ENCODE results near the gene GAB2. TPM values are rescaled to one million over a fixed set of nuclear protein-coding genes. Genes with fewer than 3 reads are reported as not detected.

The GAB2 gene
- polyA plus RNA-seq, 2 of the 4 experiments (the other 2 are of a cell fraction), result 2.8 to 4.7 TPM

DNA sequence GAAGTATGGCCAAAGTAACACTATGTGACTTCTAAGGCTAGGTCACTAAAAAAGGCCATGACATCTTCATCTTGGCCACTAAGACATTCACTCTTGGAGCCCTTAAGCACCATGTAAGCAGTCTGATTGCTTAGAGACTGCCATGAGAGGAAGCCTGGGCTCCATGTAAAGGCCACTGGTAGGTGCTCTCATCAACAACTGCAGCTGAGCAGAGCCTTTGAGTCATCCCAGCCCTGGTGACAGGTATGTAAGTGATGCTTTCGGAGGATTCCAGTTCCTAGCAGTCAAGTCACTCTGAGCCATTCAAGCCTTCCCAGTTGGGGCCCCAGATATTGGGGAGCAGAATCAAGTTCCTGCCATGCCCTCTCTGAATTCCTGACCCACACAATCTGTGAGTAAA lies 26.2 kb downstream of the GAB2 start:
- FAIRE-seq (no peak), ATAC-seq (no peak), DNase-seq (ENCODE audit: low read depth in 1 of 2, low spot score in 1 of 2) (no peak)
- no peaks in the 10 kb centered on the region for H3K9me3 ChIP-seq
- no peak overlapping the region for H3K4me3 ChIP-seq
- CTCF ChIA-PET, result no interaction called here
- TF ChIP-seq SMC3 (IDR thresholded peaks at IDR 0.05) (no peak), CHD4 (IDR thresholded peaks at IDR 0.05; ENCODE audit: borderline replicate concordance) (no peak)
- no peak overlapping the region for H3K4me2 ChIP-seq
- H3K27ac ChIP-seq, result no peak overlapping the region
- POLR2A ChIA-PET, result no interaction called here
- WGBS (ENCODE audit: missing lambda C conversion rate), result no CpG with 5 or more reads among the region's 1 CpG
- no peaks in the 10 kb centered on the region for H3K4me1 ChIP-seq

DNA sequence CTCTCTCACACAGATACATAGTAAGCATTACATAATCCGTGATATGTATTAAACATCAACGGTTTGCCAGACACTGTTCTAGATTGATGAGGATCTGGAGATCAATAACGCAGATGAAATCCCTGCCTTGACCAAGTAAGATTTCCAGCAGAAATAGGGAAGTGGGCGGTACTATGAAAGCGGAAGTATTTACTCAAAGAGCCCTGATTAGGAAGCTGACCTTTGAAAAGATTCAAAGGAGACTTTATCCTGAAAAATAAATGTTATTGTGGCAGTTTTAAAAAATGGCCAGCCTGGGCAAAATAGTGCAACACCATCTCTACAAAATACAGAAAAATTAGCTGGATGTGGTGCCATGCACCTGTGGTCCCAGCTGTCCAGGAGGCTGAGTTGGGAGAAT lies 26.8 kb downstream of the GAB2 start:
- H3K27ac ChIP-seq, result no peak overlapping the region
- 83% methylated on average over 5 of the region's 5 CpGs for WGBS (ENCODE audit: missing lambda C conversion rate)
- H3K4me3 ChIP-seq, result no peak overlapping the region
- TF ChIP-seq NPAS2 (CRISPR knock-in tag; IDR thresholded peaks at IDR 0.05; ENCODE audit: borderline replicate concordance) (no peak), POLR2AphosphoS2 (conservative IDR thresholded peaks at IDR 0.05; ENCODE audit: low read length) (no peak)
- TF ChIP-seq, protein P1, sequence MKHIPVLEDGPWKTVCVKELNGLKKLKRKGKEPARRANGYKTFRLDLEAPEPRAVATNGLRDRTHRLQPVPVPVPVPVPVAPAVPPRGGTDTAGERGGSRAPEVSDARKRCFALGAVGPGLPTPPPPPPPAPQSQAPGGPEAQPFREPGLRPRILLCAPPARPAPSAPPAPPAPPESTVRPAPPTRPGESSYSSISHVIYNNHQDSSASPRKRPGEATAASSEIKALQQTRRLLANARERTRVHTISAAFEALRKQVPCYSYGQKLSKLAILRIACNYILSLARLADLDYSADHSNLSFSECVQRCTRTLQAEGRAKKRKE (CRISPR knock-in tag; IDR thresholded peaks at IDR 0.05; ENCODE audit: low read depth), result no peak
- no peaks in the 10 kb centered on the region for H3K9me3 ChIP-seq
- FAIRE-seq (no peak), ATAC-seq (no peak), DNase-seq (ENCODE audit: low read depth in 1 of 2, low spot score in 1 of 2) (no peak)
- CTCF ChIA-PET, result interaction anchor here (0.6 to 1.5 kb wide), 2 partner anchors 8 to 83 kb away, joined by 3 read pairs; no protein-coding TSS in a partner anchor
- POLR2A ChIA-PET, result no interaction called here
- H3K4me1 ChIP-seq, result no peaks in the 10 kb centered on the region
- no peak overlapping the region for H3K4me2 ChIP-seq

DNA sequence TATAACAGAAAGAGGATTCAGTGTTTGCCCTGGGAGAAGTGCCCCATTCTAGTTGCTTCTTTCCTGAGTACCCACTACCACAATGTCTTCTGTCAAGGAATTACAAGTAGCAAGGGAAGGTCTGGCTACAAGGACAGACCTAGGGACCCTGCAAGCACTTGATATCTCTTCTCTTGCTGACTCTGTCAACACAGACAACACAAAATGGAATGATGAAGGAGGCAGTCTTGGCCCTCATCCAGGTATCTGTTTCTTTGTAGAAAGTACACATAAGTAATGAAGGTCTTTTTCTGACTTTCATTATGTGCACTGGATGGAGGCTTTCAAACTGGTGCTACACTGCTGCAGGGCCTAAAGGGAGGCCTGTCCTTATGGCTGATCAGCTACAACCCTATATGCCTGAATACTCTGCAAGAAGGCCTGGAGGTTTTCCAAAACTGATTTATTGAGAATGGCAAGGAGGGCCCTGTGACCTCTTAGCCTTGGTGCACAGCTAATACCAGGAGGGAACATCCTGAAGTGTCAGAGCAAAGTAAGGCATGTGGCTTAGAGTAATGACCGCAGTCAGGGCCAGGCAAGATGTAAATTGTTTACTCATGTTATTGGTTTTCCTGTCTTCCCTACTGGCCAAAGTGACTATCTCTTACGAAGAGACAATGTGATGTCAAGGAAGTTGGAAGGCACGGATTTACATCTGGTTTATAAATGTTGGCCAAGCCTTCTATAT lies 31.2 kb downstream of the GAB2 start:
- Histone ChIP-seq H3K27ac (no peak overlapping the region), H3K9me3 (peaks cover 21% of the 10 kb centered on the region; the same call in 2 of the 3 replicates), H3K4me1 (no peaks in the 10 kb centered on the region), H3K4me3 (no peak overlapping the region), H3K4me2 (no peak overlapping the region)
- TF ChIP-seq SMC3 (IDR thresholded peaks at IDR 0.05) (no peak), NFE2L2 (conservative IDR thresholded peaks at IDR 0.05; ENCODE audit: low read length) (no peak)
- CTCF ChIA-PET, result interaction anchor here (0.7 kb wide), 1 partner anchor 63 kb away, joined by 3 read pairs; no protein-coding TSS in a partner anchor
- POLR2A ChIA-PET, result no interaction called here
- 61% methylated on average over 3 of the region's 3 CpGs for WGBS (ENCODE audit: missing lambda C conversion rate)
- DNase-seq (ENCODE audit: low read depth in 1 of 2, low spot score in 1 of 2), result no peak
- FAIRE-seq, result no peak
- ATAC-seq, result no peak

DNA sequence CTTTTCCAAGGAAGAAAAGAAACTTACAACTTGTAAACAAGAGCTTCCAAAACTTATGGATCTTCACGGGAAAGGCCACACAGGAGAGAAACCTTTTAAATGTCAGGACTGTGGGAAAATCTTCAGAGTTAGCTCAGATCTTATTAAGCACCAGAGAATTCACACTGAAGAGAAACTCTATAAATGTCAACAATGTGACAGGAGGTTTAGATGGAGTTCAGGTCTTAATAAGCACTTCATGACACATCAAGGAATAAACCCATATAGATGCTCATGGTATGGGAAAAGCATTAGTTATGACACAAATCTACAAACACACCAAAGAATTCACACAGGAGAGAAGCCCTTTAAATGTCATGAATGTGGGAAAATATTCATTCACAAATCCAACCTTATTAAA lies 32.4 kb downstream of the GAB2 start:
- FAIRE-seq, result no peak
- WGBS (ENCODE audit: missing lambda C conversion rate), result 33% methylated on average over 1 of the region's 1 CpG
- POLR2A ChIA-PET, result no interaction called here

More for the DNA sequence above, 32.4 kb downstream of the GAB2 start:
- CTCF ChIA-PET, result interaction anchor here (1.3 kb wide), 1 partner anchor 31 kb away, joined by 4 read pairs; no protein-coding TSS in a partner anchor
- no peak overlapping the region for H3K4me3 ChIP-seq
- ATAC-seq (no peak), DNase-seq (ENCODE audit: low read depth in 1 of 2, low spot score in 1 of 2) (no peak)
- H3K4me2 ChIP-seq, result no peak overlapping the region
- H3K27ac ChIP-seq, result no peak overlapping the region
- no peaks in the 10 kb centered on the region for H3K4me1 ChIP-seq
- H3K9me3 ChIP-seq, result peaks cover 21% of the 10 kb centered on the region; the same call in 2 of the 3 replicates
- TF ChIP-seq FOSB (CRISPR knock-in tag; IDR thresholded peaks at IDR 0.05), result no peak
- TF ChIP-seq EHMT2 (IDR thresholded peaks at IDR 0.05; ENCODE audit: low read depth), result no peak
- TF ChIP-seq HOXB5 (CRISPR knock-in tag; IDR thresholded peaks at IDR 0.05), result no peak
- TF ChIP-seq CEBPB (IDR thresholded peaks at IDR 0.05), result no peak
- TF ChIP-seq SREBF2 (IDR thresholded peaks at IDR 0.05), result no peak
- TF ChIP-seq POLR2AphosphoS2 (conservative IDR thresholded peaks at IDR 0.05; ENCODE audit: low read length), result no peak
- TF ChIP-seq, protein P2, sequence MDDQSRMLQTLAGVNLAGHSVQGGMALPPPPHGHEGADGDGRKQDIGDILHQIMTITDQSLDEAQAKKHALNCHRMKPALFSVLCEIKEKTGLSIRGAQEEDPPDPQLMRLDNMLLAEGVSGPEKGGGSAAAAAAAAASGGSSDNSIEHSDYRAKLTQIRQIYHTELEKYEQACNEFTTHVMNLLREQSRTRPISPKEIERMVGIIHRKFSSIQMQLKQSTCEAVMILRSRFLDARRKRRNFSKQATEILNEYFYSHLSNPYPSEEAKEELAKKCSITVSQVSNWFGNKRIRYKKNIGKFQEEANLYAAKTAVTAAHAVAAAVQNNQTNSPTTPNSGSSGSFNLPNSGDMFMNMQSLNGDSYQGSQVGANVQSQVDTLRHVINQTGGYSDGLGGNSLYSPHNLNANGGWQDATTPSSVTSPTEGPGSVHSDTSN (IDR thresholded peaks at IDR 0.05), result no peak
- TF ChIP-seq RFX5 (IDR thresholded peaks at IDR 0.05), result no peak
- no peak for TF ChIP-seq POLR2A (IDR thresholded peaks at IDR 0.05; ENCODE audit: low read length)
- no peak for TF ChIP-seq NR3C1 (IDR thresholded peaks at IDR 0.05)
- TF ChIP-seq, protein P3, sequence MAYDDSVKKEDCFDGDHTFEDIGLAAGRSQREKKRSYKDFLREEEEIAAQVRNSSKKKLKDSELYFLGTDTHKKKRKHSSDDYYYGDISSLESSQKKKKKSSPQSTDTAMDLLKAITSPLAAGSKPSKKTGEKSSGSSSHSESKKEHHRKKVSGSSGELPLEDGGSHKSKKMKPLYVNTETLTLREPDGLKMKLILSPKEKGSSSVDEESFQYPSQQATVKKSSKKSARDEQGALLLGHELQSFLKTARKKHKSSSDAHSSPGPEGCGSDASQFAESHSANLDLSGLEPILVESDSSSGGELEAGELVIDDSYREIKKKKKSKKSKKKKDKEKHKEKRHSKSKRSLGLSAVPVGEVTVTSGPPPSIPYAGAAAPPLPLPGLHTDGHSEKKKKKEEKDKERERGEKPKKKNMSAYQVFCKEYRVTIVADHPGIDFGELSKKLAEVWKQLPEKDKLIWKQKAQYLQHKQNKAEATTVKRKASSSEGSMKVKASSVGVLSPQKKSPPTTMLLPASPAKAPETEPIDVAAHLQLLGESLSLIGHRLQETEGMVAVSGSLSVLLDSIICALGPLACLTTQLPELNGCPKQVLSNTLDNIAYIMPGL (CRISPR knock-in tag; IDR thresholded peaks at IDR 0.05; ENCODE audit: borderline replicate concordance), result no peak
- TF ChIP-seq HOXB13 (CRISPR knock-in tag; IDR thresholded peaks at IDR 0.05; ENCODE audit: low read depth), result no peak
- TF ChIP-seq EHF (CRISPR knock-in tag; IDR thresholded peaks at IDR 0.05), result no peak
- TF ChIP-seq HEYL (CRISPR knock-in tag; IDR thresholded peaks at IDR 0.05), result no peak
- TF ChIP-seq KDM5A (IDR thresholded peaks at IDR 0.05), result no peak
- no peak for TF ChIP-seq FOXS1 (CRISPR knock-in tag; IDR thresholded peaks at IDR 0.05)
- TF ChIP-seq, protein P4, sequence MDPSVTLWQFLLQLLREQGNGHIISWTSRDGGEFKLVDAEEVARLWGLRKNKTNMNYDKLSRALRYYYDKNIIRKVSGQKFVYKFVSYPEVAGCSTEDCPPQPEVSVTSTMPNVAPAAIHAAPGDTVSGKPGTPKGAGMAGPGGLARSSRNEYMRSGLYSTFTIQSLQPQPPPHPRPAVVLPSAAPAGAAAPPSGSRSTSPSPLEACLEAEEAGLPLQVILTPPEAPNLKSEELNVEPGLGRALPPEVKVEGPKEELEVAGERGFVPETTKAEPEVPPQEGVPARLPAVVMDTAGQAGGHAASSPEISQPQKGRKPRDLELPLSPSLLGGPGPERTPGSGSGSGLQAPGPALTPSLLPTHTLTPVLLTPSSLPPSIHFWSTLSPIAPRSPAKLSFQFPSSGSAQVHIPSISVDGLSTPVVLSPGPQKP (IDR thresholded peaks at IDR 0.05; ENCODE audit: low read depth, low read length), result no peak
- no peak for TF ChIP-seq BHLHE40 (IDR thresholded peaks at IDR 0.05; ENCODE audit: low read depth, low read length)
- no peak for TF ChIP-seq GATA3 (IDR thresholded peaks at IDR 0.05; ENCODE audit: borderline replicate concordance)
- TF ChIP-seq ZNF302 (CRISPR knock-in tag; IDR thresholded peaks at IDR 0.05), result no peak
